GM19395 (cell line): ENCODE measurements around the gene LOC128125822.

ENCODE experiments used
- ATAC-seq: cut with Tn5 transposase; IDR thresholded peaks from one replicate; pipeline ENCODE4 v1.9.1; 2021; ENCODE audit warnings: mild to moderate bottlenecking, moderate library complexity; ENCODE audit not compliant: unreplicated experiment

The LOC128125822 gene

GRCh38 chr6:63554782-63555181 lies 17.5 kb upstream of the LOC128125822 start:
- no peak for ATAC-seq

- no peak for ATAC-seq
Measured at GRCh38 chr6:63556369-63556768, 15.9 kb upstream of the LOC128125822 start.

- ATAC-seq = peak; percentile 81
Measured at GRCh38 chr6:63558278-63558677, 14.0 kb upstream of the LOC128125822 start.

GRCh38 chr6:63560801-63561287 lies 11.4 kb upstream of the LOC128125822 start:
- no peak for ATAC-seq

GRCh38 chr6:63561288-63561687 lies 11.0 kb upstream of the LOC128125822 start:
- ATAC-seq = no peak

- no peak for ATAC-seq
Measured at GRCh38 chr6:63563235-63563634, 9.0 kb upstream of the LOC128125822 start.

- ATAC-seq = no peak
Measured at GRCh38 chr6:63565058-63565726, 7.1 kb upstream of the LOC128125822 start.

- no peak for ATAC-seq
Measured at GRCh38 chr6:63565727-63566596, 6.3 kb upstream of the LOC128125822 start.

- no peak for ATAC-seq
Measured at GRCh38 chr6:63567966-63568365, 4.3 kb upstream of the LOC128125822 start.

- ATAC-seq = no peak
Measured at GRCh38 chr6:63571361-63572043, 778 bp upstream of the LOC128125822 start.

- peak; percentile 4 for ATAC-seq
Measured at GRCh38 chr6:63572747-63573075, 431 bp downstream of the LOC128125822 start.

- peak; percentile 49 for ATAC-seq
Measured at GRCh38 chr6:63573076-63573898, 1.0 kb downstream of the LOC128125822 start.

- no peak for ATAC-seq
Measured at GRCh38 chr6:63573899-63574553, 1.7 kb downstream of the LOC128125822 start.

GRCh38 chr6:63574554-63574900 lies 2.2 kb downstream of the LOC128125822 start:
- no peak for ATAC-seq

GRCh38 chr6:63576147-63576772 lies 4.0 kb downstream of the LOC128125822 start:
- no peak for ATAC-seq

GRCh38 chr6:63576985-63577712 lies 4.9 kb downstream of the LOC128125822 start:
- no peak for ATAC-seq

- no peak for ATAC-seq
Measured at GRCh38 chr6:63578757-63579156, 6.5 kb downstream of the LOC128125822 start.

GRCh38 chr6:63579937-63580703 lies 7.8 kb downstream of the LOC128125822 start:
- no peak for ATAC-seq

- no peak for ATAC-seq
Measured at GRCh38 chr6:63580704-63580961, 8.4 kb downstream of the LOC128125822 start.
